HS-27A (cell line): ENCODE results near the gene IGDCC3.

Experiments
- DNase-seq: peaks from one replicate; pipeline ENCODE4 v3.0.0-alpha.2; 2012; ENCODE audit warnings: low read depth, missing footprints

Gene IGDCC3

DNA sequence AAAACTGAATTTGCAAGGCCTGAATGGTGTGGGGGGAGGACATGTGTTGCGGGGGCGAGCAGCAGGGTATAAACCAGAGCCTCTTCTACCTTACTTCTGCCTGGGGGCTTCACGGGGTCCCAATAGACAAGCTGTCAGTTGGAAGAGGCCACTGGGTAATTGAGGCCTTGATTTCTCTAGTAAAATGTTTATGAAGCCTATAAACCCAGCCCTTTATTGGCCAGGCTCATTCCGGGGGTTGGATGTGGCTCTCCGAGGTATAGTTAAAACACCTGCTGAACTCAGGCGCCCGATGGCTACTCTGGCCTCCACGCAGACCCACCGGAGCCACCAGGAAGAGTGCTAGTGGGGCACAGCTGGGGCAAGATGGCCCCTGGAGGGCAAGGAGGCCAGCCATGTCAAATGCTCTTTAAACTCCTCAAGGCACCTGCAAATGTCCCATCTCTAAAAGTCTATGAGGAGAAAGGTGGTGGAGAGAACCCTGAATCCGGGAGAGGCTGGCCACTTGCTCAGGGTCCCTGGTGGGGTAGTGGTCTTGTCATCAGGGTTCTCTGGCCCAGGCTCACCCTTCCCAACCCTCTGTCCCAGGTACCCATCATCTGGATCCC is 34.3 kb downstream of the IGDCC3 start:
- DNase-seq, result no peak

DNA sequence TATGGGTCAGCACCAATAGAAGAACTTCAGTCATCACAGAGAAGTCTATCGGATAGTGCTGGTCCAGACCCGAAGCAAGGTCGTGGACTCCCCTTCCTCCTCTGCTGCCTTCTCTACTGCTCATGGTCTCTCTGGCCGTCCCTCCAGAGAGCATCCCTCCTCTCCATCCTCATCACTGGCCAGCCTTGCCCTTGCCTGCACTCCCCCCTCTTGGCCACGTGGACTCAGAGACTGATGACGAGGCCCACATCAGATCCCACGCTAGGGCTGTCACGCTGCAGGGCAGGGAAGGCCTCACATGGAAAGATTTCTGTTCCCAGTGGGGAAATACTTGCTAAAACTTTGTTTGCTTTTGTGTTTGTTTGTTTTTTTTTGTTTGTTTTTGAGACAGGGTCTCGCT is 35.3 kb downstream of the IGDCC3 start:
- DNase-seq, result no peak

DNA sequence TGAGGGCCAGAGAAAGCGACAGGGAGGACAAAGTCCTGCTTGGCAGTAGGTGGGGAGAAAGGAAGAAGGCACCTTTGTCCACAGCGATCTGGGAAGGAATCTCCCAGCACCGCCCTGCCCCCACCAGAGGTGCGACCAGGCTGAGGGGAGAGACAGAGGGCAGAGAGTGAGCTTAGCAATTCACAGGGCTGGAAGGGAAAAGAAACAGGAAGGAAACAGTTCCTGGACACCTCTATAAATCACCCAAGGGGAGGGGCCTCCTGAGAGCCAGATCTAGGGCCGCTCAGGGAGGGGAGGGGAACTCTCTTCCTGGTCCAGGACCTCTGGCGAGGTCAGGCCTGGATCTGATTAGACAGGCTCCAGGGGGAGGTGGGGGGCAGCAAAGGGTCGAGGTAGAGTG is 37.9 kb downstream of the IGDCC3 start:
- DNase-seq, result no peak

- no peak for DNase-seq
Observed at GRCh38 chr15:65339416-65339815, 38.4 kb downstream of the IGDCC3 start.

GRCh38 chr15:65338823-65339222 is 39.0 kb downstream of the IGDCC3 start:
- DNase-seq, result no peak

DNA sequence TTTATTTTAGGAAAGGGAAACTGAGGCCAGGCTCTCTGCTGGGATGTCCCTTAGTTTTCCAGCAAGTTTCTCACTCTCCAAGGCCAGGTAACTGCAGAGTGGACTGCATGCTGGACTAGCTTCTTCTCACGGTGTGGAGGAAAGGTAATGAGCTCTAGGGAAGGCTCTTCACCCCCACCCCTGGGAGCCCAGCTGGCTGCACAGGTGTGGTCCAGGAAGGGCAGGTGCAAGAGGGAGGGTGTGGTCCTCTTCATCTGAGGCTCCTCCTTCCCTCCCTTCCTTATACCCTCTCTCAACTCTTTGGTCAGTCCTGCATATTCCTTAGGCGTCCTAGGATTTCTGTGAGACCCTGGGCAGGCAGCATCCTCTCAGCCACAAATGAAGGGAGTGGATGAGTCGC is 39.4 kb downstream of the IGDCC3 start:
- no peak for DNase-seq

- DNase-seq, result no peak
Observed at GRCh38 chr15:65337436-65338070, 40.2 kb downstream of the IGDCC3 start.

DNA sequence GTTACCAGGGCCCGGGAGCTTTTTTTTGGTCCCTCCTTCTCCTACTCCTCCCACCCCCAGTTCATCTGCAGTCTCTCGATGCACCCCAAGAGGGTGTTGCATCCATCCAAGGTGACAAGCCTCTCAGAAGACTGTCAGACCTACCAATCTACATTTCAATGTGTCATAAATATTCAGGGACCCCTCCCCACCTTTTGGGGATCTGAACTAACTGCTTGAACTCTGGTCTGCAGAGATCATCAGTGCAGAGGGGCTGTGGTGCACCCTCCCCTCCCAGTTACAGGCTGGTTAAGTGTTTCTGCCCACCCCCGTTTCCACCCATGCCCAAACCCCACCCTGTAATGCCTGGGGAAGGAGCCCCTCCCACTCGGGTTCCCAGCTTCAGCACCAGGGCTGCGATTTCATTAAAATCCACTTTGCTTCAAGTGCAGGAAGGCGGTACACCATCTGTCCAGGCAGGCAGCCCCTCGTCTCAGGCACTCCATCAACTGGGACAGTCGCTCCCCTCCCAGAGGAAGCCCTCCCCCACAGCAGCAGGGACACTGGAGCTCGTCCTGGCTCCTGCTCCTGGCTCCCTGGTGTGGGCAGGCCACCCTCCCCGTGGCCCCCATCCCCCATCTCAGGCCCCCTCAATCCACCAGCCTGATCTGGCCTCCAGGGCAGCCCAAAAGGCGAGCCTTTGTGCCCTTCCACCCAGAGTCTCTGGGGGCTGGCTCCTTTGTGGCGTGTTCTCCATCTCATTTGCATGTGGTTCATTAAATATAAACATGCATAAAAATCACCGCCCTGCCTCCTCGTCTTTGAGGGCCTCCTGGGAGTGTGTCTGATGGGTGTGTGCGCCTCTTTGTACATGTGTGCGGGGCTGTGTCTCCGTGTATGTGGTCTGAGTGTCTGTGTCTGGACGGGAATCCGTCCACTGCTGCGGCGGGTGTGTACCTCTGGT is 41.0 kb downstream of the IGDCC3 start:
- DNase-seq, result no peak

DNA sequence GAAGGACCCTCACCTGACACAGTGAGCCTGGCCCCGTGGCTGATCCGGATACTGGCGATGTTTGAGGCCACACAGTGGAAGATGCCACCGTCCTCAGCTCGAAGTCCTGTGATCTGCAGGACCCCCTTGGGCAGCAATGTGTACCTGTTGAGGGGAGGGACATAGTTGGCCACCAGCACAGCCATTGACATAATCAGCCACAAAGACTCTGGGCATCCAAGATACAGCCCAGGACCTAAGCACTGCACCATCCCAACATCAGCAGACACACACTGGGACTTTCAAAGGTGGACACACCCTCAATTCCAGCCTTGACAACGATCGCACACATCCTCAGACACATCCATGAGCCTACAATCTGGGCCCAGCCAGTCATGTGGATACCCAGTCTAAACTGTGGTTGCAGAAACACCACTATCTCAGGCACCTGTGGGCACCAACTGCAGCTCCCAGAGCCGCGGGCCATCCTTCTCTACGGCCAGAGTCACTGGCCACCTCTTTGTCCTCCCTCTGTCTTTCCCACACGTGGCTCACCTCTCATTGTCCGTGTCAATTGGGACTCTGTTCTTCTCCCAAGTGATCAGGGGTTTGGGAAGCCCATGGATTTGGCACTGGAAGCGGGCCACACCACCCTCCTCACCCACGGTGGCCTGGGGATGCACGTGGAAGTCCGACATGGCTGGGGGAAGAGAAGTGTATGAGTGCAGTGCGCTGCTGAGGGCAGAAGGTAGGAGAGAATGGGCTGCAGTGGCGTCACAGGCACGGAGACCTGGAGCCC is 42.3 kb downstream of the IGDCC3 start:
- no peak for DNase-seq

DNA sequence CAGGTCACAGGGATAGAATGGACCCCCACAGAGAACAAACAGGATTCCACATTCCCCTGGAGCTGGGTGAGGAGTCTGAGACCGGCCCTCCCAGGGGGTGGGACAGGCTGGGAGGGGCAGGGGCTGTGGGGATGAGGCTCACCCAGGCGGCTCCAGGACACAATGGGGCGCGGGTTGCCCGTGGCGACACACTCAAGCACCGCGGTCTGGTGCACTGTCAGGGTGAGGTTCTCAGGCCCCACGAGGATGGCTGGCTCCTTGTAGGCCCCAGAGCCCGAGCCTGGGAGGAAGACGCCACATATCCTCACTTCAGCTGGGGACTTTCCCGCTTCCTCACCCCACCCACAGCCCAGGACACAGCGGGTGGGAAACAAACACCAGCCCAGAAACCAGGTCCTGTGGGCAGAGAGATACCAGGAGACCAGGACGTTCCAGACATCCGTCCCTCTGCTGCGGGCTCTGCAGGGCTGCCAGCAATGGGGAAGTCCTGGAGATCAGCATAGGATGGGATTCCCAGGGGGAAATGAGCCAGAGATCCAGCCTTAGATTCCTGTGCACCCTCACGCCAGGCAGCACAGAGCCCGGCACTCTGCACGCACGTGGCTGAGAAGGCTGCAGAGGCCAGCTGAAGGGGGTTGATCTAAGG is 43.1 kb downstream of the IGDCC3 start:
- DNase-seq, result no peak

GRCh38 chr15:65333856-65334255 is 43.9 kb downstream of the IGDCC3 start:
- no peak for DNase-seq

- no peak for DNase-seq
Observed at GRCh38 chr15:65333148-65333820, 44.5 kb downstream of the IGDCC3 start.

DNA sequence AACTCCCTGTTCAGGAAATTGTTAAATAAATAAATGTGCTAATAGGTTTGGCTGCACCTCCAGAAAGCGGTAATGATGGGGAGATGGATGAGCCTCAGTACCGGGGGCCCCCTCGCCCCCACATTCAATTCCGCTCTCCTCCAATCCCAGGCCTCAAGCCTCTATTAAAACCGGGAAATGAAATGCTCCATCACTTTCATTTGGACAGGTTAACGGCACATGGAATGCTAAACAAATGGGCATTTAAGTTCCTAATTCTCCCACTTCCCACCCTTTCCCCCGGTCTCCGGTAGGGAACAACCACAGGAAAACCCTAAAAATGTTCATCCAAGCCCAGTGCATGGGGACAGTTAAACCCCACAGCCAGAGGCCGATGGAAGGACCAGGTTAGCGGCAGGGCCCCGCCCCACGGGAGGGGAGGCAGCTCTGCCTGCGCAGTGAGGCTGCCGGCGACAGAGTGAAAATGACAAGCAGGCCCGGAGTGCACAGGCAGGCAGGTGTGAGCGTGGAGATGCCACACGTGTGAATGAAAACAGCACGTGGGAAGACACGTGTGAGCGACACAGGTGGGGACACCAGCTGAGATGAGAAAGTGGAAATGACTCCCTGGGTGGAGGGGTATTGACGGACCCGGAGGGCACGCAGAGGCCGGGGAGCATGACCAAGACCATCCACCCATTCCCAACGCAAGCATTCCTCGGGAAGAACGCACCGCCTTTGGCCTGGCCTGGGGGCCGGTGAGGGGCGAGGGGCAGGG is 45.2 kb downstream of the IGDCC3 start:
- DNase-seq, result no peak

GRCh38 chr15:65331811-65332210 is 46.0 kb downstream of the IGDCC3 start:
- no peak for DNase-seq

DNA sequence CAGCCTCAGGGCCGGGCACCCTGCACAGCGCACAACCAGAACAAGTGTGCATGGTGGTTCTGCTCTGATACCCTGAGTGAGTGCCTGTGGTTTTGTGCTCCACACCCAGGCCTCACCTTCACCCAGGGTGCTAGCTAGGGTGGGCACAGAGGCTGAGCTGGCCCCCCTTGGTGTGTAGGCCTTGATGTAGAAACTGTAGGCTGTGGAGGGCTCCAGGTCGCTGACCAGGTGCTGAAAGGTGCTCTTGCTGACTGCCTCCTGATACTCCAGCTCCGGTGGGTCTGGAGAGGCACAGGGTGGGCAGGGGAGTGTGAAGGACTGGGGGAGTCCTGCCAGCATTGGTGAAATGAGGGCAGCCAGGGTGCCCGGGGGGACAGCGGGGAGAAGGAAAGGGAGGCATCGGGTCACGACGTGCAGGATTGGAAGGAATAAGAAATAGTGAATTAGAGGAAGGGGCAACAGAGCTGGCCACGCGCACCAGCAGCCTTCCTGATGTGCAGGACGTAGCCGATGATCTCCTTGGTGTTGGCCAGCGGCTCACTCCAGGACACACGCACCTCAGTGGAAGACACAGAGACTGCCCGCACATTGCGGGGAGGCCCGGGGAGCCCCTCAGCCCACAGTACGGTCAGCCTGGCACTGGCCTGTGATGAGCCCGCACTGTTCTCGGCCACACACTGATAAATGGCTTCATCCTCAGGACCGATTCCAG is 46.7 kb downstream of the IGDCC3 start:
- no peak for DNase-seq

- DNase-seq, result no peak
Observed at GRCh38 chr15:65329984-65330735, 47.6 kb downstream of the IGDCC3 start.

GRCh38 chr15:65329288-65329983 is 48.4 kb downstream of the IGDCC3 start:
- DNase-seq, result no peak

- DNase-seq, result no peak
Observed at GRCh38 chr15:65328506-65329287, 49.1 kb downstream of the IGDCC3 start.
